ENCODE results near the gene RUBCN. TPM values are rescaled to one million over a fixed set of nuclear protein-coding genes. Genes with fewer than 3 reads are reported as not detected.
A peak's percentile ranks its signal among the peaks of the same experiment; 100 is the strongest.
"Not testable (repeated sequence)": the region's sequence is repeated elsewhere in the genome, so short reads cannot be mapped to it uniquely, and the experiment has no call there.

Gene RUBCN
- total RNA-seq, 4 donors from 2014 or later = 26.9 to 44.3 (median 35.0) TPM

- WGBS, 2 donors = 67 to 79% methylated on average over 8 of the region's 8 CpGs
- intact Hi-C loops (cut with DNase I) = no loop called here
- TF ChIP-seq, protein P1, sequence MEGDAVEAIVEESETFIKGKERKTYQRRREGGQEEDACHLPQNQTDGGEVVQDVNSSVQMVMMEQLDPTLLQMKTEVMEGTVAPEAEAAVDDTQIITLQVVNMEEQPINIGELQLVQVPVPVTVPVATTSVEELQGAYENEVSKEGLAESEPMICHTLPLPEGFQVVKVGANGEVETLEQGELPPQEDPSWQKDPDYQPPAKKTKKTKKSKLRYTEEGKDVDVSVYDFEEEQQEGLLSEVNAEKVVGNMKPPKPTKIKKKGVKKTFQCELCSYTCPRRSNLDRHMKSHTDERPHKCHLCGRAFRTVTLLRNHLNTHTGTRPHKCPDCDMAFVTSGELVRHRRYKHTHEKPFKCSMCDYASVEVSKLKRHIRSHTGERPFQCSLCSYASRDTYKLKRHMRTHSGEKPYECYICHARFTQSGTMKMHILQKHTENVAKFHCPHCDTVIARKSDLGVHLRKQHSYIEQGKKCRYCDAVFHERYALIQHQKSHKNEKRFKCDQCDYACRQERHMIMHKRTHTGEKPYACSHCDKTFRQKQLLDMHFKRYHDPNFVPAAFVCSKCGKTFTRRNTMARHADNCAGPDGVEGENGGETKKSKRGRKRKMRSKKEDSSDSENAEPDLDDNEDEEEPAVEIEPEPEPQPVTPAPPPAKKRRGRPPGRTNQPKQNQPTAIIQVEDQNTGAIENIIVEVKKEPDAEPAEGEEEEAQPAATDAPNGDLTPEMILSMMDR (IDR thresholded peaks at IDR 0.05) = no peak
- no peak for TF ChIP-seq POLR2A (IDR thresholded peaks at IDR 0.05)
Observed at GRCh38 chr3:197728487-197728886, 8.2 kb downstream of the RUBCN start.

GRCh38 chr3:197727878-197728277, 8.8 kb downstream of the RUBCN start:
- WGBS, 2 donors = 76 to 91% methylated on average over 3 of the region's 3 CpGs
- intact Hi-C loops (cut with DNase I); DNase-seq; H3K27me3 ChIP-seq; H3K27ac ChIP-seq; H3K36me3 ChIP-seq; H3K4me3 ChIP-seq; H3K4me1 ChIP-seq; H3K9me3 ChIP-seq: not testable (repeated sequence)

More at GRCh38 chr3:197728487-197728886, 8.2 kb downstream of the RUBCN start:
- Histone ChIP-seq H3K36me3 (no peaks in the 10 kb centered on the region), H3K27ac (no peak overlapping the region), H3K4me1 (peaks cover 0 to 10% (median 0%) of the 10 kb centered on the region in 3 donors), H3K9me3 (no peaks in the 10 kb centered on the region), H3K27me3 (no peaks in the 10 kb centered on the region), H3K4me3 (no peak overlapping the region)
- no peak for DNase-seq

DNA sequence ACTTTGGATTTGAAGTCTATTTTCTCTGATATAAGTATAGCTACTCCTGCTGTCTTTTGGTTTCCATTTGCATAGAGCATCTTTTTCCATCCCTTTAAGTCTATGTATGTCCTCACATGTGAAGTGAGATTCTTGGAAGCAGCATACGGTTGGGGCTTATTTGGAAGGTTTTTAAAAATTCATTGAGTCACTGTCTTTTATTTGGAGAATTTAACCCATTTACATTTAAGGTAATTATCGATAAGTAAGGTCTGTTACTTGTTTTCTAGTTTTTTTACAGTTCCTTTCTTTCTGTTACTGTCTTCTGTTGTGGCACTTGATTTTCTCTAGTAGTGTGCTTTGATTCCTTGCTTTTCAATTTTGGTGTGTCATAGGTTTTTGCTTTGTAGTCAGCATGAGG, 14.0 kb downstream of the RUBCN start:
- intact Hi-C loops (cut with DNase I) = no loop called here
- peaks cover 0 to 11% (median 0%) of the 10 kb centered on the region in 3 donors for H3K9me3 ChIP-seq
- H3K27me3 ChIP-seq = no peaks in the 10 kb centered on the region
- H3K36me3 ChIP-seq = no peaks in the 10 kb centered on the region
- no peak for DNase-seq
- 94 to 100% methylated on average over 2 of the region's 2 CpGs for WGBS, 2 donors
- no peak overlapping the region for H3K27ac ChIP-seq
- peaks cover 0 to 10% (median 0%) of the 10 kb centered on the region in 3 donors for H3K4me1 ChIP-seq
- no peak overlapping the region for H3K4me3 ChIP-seq
- TF ChIP-seq, protein P1 (IDR thresholded peaks at IDR 0.05) = no peak
- no peak for TF ChIP-seq POLR2A (IDR thresholded peaks at IDR 0.05)

DNA sequence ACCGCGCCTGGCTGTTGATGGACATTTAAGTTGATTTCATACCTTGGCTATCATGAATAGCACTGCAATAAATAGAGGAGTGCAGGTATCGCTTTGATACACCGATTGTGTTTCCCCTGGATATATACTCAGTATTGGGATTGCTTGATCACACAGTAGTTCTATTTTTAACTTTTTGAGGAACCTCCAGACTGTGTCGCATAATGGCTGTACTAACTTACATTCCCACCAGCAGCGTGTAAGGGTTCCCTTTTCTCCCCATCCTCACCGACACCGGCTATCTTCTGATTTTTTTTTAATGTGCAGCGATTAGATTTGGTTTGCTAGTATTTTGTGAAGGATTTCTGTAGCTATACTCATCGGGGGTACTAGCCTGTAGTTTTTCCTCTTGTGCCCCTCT, 16.0 kb downstream of the RUBCN start:
- H3K36me3 ChIP-seq = peaks cover 0 to 17% (median 0%) of the 10 kb centered on the region in 3 donors
- no peak overlapping the region for H3K27ac ChIP-seq
- whole genome bisulfite sequencing, 2 donors = 91 to 92% methylated on average over 8 to 9 of the region's 10 CpGs
- H3K4me1 ChIP-seq = peaks cover 0 to 10% (median 0%) of the 10 kb centered on the region in 3 donors
- no peak for DNase-seq
- no peak for TF ChIP-seq POLR2A (IDR thresholded peaks at IDR 0.05)
- TF ChIP-seq, protein P1 (IDR thresholded peaks at IDR 0.05) = no peak
- no peaks in the 10 kb centered on the region for H3K27me3 ChIP-seq
- intact Hi-C loops (cut with DNase I) = no loop called here
- H3K9me3 ChIP-seq = peaks cover 0 to 11% (median 0%) of the 10 kb centered on the region in 3 donors
- H3K4me3 ChIP-seq = no peak overlapping the region

- peaks cover 0 to 15% (median 0%) of the 10 kb centered on the region in 3 donors for H3K4me1 ChIP-seq
- TF ChIP-seq, protein P1 (IDR thresholded peaks at IDR 0.05) = no peak
- TF ChIP-seq POLR2A (IDR thresholded peaks at IDR 0.05) = peak in 1 of 4 donors; percentile 10
- WGBS, 2 donors = 53 to 55% methylated on average over 6 to 7 of the region's 8 CpGs
- no peak for DNase-seq
- H3K27ac ChIP-seq = peak overlapping the region; percentile 39 to 73 (median 62)
- H3K27me3 ChIP-seq = no peaks in the 10 kb centered on the region
- intact Hi-C loops (cut with DNase I) = no loop called here
- no peak overlapping the region for H3K4me3 ChIP-seq
- H3K36me3 ChIP-seq = peaks cover 0 to 26% (median 0%) of the 10 kb centered on the region in 3 donors
- H3K9me3 ChIP-seq = peaks cover 0 to 11% (median 0%) of the 10 kb centered on the region in 3 donors
Observed at GRCh38 chr3:197718891-197719290, 17.8 kb downstream of the RUBCN start.

GRCh38 chr3:197714251-197714650, 22.5 kb downstream of the RUBCN start:
- WGBS, 2 donors = 95 to 100% methylated on average over 4 of the region's 4 CpGs
- peaks cover 10 to 40% (median 13%) of the 10 kb centered on the region in 3 donors for H3K4me1 ChIP-seq

More at GRCh38 chr3:197714251-197714650, 22.5 kb downstream of the RUBCN start:
- intact Hi-C loops (cut with DNase I) = no loop called here
- Histone ChIP-seq H3K27ac (peak overlapping the region in 2 of 4 donors; percentile 85 to 90), H3K27me3 (no peaks in the 10 kb centered on the region), H3K4me3 (no peak overlapping the region), H3K36me3 (peaks cover 0 to 26% (median 0%) of the 10 kb centered on the region in 3 donors), H3K9me3 (no peaks in the 10 kb centered on the region)
- no peak for DNase-seq
- TF ChIP-seq, protein P1 (IDR thresholded peaks at IDR 0.05) = no peak
- TF ChIP-seq POLR2A (IDR thresholded peaks at IDR 0.05) = no peak

Measured in esophagus squamous epithelium (tissue), 5 donors.